GM21717 (cell line): ENCODE results near the gene YTHDC2.

ENCODE experiments used
- ATAC-seq: cut with Tn5 transposase; IDR thresholded peaks from one replicate; pipeline ENCODE4 v1.9.1; 2021; ENCODE audit warnings: mild to moderate bottlenecking, moderate library complexity; ENCODE audit not compliant: unreplicated experiment

Gene YTHDC2

GRCh38 chr5:113519412-113519811 is 5.9 kb downstream of the YTHDC2 start:
- ATAC-seq: no peak

GRCh38 chr5:113520429-113520828 is 6.9 kb downstream of the YTHDC2 start:
- ATAC-seq: peak; percentile 82

GRCh38 chr5:113520899-113521298 is 7.4 kb downstream of the YTHDC2 start:
- no peak for ATAC-seq

- ATAC-seq: no peak
Measured at GRCh38 chr5:113523168-113523567, 9.7 kb downstream of the YTHDC2 start.

GRCh38 chr5:113524927-113525326 is 11.4 kb downstream of the YTHDC2 start:
- peak; percentile 59 for ATAC-seq

GRCh38 chr5:113526421-113526820 is 12.9 kb downstream of the YTHDC2 start:
- ATAC-seq: no peak

- ATAC-seq: no peak
Measured at GRCh38 chr5:113527746-113528145, 14.3 kb downstream of the YTHDC2 start.

GRCh38 chr5:113531481-113532159 is 18.1 kb downstream of the YTHDC2 start:
- ATAC-seq: no peak

- ATAC-seq: no peak
Measured at GRCh38 chr5:113538313-113538712, 24.8 kb downstream of the YTHDC2 start.

GRCh38 chr5:113546703-113547183 is 33.2 kb downstream of the YTHDC2 start:
- no peak for ATAC-seq

GRCh38 chr5:113548396-113548795 is 34.9 kb downstream of the YTHDC2 start:
- ATAC-seq: no peak

GRCh38 chr5:113552137-113552536 is 38.6 kb downstream of the YTHDC2 start:
- no peak for ATAC-seq

- ATAC-seq: no peak
Measured at GRCh38 chr5:113552620-113553019, 39.1 kb downstream of the YTHDC2 start.

- no peak for ATAC-seq
Measured at GRCh38 chr5:113562828-113563400, 49.4 kb downstream of the YTHDC2 start.

- no peak for ATAC-seq
Measured at GRCh38 chr5:113569396-113569795, 55.9 kb downstream of the YTHDC2 start.

- ATAC-seq: no peak
Measured at GRCh38 chr5:113572716-113573115, 59.2 kb downstream of the YTHDC2 start.

GRCh38 chr5:113574417-113574816 is 60.9 kb downstream of the YTHDC2 start:
- ATAC-seq: no peak

GRCh38 chr5:113575074-113575473 is 61.6 kb downstream of the YTHDC2 start:
- no peak for ATAC-seq

- ATAC-seq: no peak
Measured at GRCh38 chr5:113578091-113578490, 64.6 kb downstream of the YTHDC2 start.

GRCh38 chr5:113581388-113581787 is 67.9 kb downstream of the YTHDC2 start:
- no peak for ATAC-seq

- no peak for ATAC-seq
Measured at GRCh38 chr5:113598150-113598549, 84.7 kb downstream of the YTHDC2 start.

- ATAC-seq: no peak
Measured at GRCh38 chr5:113598926-113599325, 85.4 kb downstream of the YTHDC2 start.
